ENCODE data around the gene CYP3A5. TPM values are rescaled to one million over a fixed set of nuclear protein-coding genes. Genes with fewer than 3 reads are reported as not detected.

Gene CYP3A5
- total and polyA plus RNA-seq, 9 of the 15 experiments (the other 6 are each of a cell fraction or from before 2014, with no cell fraction given) = 0.73 to 2.8 (median 1.5) TPM

GRCh38 chr7:99631295-99632109, 48.3 kb downstream of the CYP3A5 start (continued):
- TF ChIP-seq CHD7 (IDR thresholded peaks at IDR 0.05; ENCODE audit: low read depth, low read length) (peak; percentile 83), SMARCA4 (IDR thresholded peaks at IDR 0.05) (no peak), TFAP4 (CRISPR knock-in tag; IDR thresholded peaks at IDR 0.05; ENCODE audit: borderline replicate concordance) (peak; percentile 39; the same call in 1 of the 2 replicates), MAFG (tag; conservative IDR thresholded peaks at IDR 0.05) (peak; percentile 86), MAFF (IDR thresholded peaks at IDR 0.05; ENCODE audit: low read length) (peak; percentile 77), CC2D1A (IDR thresholded peaks at IDR 0.05) (peak; percentile 50; the same call in 1 of the 2 replicates), ERF (CRISPR knock-in tag; IDR thresholded peaks at IDR 0.05) (no peak), ZNF316 (IDR thresholded peaks at IDR 0.05) (peak; percentile 83), TCF7L2 (IDR thresholded peaks at IDR 0.05; ENCODE audit: low read depth, low read length) (no peak), HEY1 (CRISPR knock-in tag; IDR thresholded peaks at IDR 0.05; ENCODE audit: borderline replicate concordance) (no peak), MAX (CRISPR knock-in tag; IDR thresholded peaks at IDR 0.05) (peak; percentile 34; the same call in 1 of the 2 replicates), PHF20 (IDR thresholded peaks at IDR 0.05; ENCODE audit: partially characterized antibody) (no peak), CBX3 (IDR thresholded peaks at IDR 0.05; ENCODE audit: borderline replicate concordance in 1 of 2, low read length in 2 of 2) (0 out of 3 replicates have a peak, but pooled peaks of 1 of the 2 experiments have one; percentile 27), NFATC3 (IDR thresholded peaks at IDR 0.05) (no peak)

All from K562 (cell line).